ENCODE measurements around the gene VPS52. TPM values are rescaled to one million over a fixed set of nuclear protein-coding genes. Genes with fewer than 3 reads are reported as not detected.

The VPS52 gene
- total and polyA plus RNA-seq, 9 of the 15 experiments (the other 6 are each of a cell fraction or from before 2014, with no cell fraction given): 24.4 to 103 (median 40.2) TPM

- TF ChIP-seq ZNF740 (CRISPR knock-in tag; IDR thresholded peaks at IDR 0.05): no peak
- TF ChIP-seq ZNF740 (tag; IDR thresholded peaks at IDR 0.05): no peak
- peak; percentile 65; the same call in 1 of the 2 replicates for TF ChIP-seq THRAP3 (IDR thresholded peaks at IDR 0.05; ENCODE audit: borderline replicate concordance)
- TF ChIP-seq PPARD (CRISPR knock-in tag; IDR thresholded peaks at IDR 0.05): no peak
- TF ChIP-seq HDAC3 (IDR thresholded peaks at IDR 0.05; ENCODE audit: borderline replicate concordance, partially characterized antibody): peak; percentile 16
- no peak for TF ChIP-seq ZNF639 (CRISPR knock-in tag; conservative IDR thresholded peaks at IDR 0.05 in 1 of 2, IDR thresholded peaks at IDR 0.05 in 1 of 2)
- TF ChIP-seq KDM1A (IDR thresholded peaks at IDR 0.05): peak; percentile 89 to 90
- no peak for TF ChIP-seq SETDB1 (IDR thresholded peaks at IDR 0.05; ENCODE audit: low read length)
- no peak for TF ChIP-seq YBX1 (IDR thresholded peaks at IDR 0.05)
- TF ChIP-seq ZNF140 (CRISPR knock-in tag; IDR thresholded peaks at IDR 0.05): no peak
- no peak for TF ChIP-seq THRB (CRISPR knock-in tag; conservative IDR thresholded peaks at IDR 0.05)
- TF ChIP-seq RBM25 (IDR thresholded peaks at IDR 0.05; ENCODE audit: low read depth, low read length, severe bottlenecking): peak; percentile 97
- TF ChIP-seq, protein P1, sequence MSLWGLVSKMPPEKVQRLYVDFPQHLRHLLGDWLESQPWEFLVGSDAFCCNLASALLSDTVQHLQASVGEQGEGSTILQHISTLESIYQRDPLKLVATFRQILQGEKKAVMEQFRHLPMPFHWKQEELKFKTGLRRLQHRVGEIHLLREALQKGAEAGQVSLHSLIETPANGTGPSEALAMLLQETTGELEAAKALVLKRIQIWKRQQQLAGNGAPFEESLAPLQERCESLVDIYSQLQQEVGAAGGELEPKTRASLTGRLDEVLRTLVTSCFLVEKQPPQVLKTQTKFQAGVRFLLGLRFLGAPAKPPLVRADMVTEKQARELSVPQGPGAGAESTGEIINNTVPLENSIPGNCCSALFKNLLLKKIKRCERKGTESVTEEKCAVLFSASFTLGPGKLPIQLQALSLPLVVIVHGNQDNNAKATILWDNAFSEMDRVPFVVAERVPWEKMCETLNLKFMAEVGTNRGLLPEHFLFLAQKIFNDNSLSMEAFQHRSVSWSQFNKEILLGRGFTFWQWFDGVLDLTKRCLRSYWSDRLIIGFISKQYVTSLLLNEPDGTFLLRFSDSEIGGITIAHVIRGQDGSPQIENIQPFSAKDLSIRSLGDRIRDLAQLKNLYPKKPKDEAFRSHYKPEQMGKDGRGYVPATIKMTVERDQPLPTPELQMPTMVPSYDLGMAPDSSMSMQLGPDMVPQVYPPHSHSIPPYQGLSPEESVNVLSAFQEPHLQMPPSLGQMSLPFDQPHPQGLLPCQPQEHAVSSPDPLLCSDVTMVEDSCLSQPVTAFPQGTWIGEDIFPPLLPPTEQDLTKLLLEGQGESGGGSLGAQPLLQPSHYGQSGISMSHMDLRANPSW (CRISPR knock-in tag; IDR thresholded peaks at IDR 0.05): no peak
- TF ChIP-seq TBL1XR1 (IDR thresholded peaks at IDR 0.05; ENCODE audit: low read length in 2 of 2): 0 out of 4 replicates have a peak, but pooled peaks of 1 of the 2 experiments have one; percentile 14
- TF ChIP-seq BDP1 (IDR thresholded peaks at IDR 0.05; ENCODE audit: insufficient read depth, insufficient read length): no peak
- no peak for TF ChIP-seq ZHX1 (conservative IDR thresholded peaks at IDR 0.05; ENCODE audit: low read length)
- TF ChIP-seq DACH1 (IDR thresholded peaks at IDR 0.05; ENCODE audit: partially characterized antibody): peak; percentile 31
- TF ChIP-seq ZC3H11A (IDR thresholded peaks at IDR 0.05; ENCODE audit: low read depth, low read length): 0 out of 2 replicates have a peak, but pooled peaks have one; percentile 84
- no peak for TF ChIP-seq ZNF232 (CRISPR knock-in tag; IDR thresholded peaks at IDR 0.05)
- 0 out of 2 replicates have a peak, but pooled peaks have one; percentile 72 for TF ChIP-seq FOXK1 (CRISPR knock-in tag; IDR thresholded peaks at IDR 0.05; ENCODE audit: borderline replicate concordance)
Observed at GRCh38 chr6:33271117-33271467, 584 bp downstream of the VPS52 start (continued).
